GM18505 (cell line): ENCODE measurements around the gene ATP6V0E1.

ENCODE experiments used
- ATAC-seq: cut with Tn5 transposase; IDR thresholded peaks from one replicate; pipeline ENCODE4 v1.9.1; 2021; ENCODE audit not compliant: unreplicated experiment
- POLR2A ChIP-seq: IDR thresholded peaks from 4 replicates; pipeline ENCODE4 v1.6.1; 2011; ENCODE audit warnings: borderline replicate concordance; ENCODE audit not compliant: insufficient read depth, insufficient read length; ENCODE audit errors: extremely low read depth

ATP6V0E1 gene

DNA sequence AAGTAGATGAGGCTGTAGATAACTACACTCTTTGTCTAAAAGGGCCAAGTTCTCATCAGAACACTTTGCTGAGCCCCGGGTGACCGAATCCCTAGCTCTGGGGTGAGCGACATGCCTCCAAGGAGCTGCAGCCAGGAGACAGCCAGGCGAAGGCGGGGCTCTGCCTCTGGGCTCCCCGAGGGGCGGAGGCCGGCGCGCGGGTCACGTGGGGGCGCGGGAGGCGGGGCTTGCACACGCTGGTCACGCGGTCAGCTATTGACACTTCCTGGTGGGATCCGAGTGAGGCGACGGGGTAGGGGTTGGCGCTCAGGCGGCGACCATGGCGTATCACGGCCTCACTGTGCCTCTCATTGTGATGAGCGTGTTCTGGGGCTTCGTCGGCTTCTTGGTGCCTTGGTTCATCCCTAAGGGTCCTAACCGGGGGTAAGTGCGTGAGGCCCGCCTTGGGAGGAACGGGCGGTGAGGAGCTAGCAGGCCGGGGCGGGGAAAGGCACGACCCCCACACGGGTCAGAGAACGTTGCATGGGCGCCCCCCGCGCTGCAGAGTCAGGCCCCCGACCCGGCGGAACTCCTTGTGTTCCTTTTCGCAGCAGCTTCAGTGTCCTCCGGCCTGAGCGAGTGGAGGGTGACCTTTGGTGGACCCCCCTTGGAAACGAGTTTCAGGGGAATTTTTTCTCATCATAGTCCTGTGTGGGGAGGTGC, at the start of gene ATP6V0E1:
TSS of gene ATP6V0E1 (plus strand) at position 230 of the 702 bp plus-strand sequence. CDS start at position 320, 90 bp downstream.
- peak; percentile 93 for TF ChIP-seq POLR2A
- ATAC-seq: peak; percentile 84

DNA sequence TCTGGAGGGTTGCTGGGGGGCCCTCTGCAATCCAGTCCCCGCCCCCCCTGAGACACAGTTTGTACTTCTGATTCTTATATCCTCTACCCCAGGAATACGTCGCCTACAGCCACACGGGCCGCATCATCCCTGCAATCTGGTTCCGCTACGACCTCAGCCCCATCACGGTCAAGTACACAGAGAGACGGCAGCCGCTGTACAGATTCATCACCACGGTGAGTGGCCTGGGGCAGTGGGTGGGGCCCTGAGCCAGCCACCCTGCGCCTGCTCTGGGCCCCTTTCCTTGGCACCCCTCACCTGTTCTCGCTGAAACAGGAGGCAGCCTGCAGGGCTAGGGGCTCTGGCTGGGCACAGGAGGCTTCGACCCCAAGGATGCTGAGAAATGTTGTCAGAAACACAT, 48.5 kb upstream of the ATP6V0E1 start:
- ATAC-seq: no peak
- TF ChIP-seq POLR2A: no peak

DNA sequence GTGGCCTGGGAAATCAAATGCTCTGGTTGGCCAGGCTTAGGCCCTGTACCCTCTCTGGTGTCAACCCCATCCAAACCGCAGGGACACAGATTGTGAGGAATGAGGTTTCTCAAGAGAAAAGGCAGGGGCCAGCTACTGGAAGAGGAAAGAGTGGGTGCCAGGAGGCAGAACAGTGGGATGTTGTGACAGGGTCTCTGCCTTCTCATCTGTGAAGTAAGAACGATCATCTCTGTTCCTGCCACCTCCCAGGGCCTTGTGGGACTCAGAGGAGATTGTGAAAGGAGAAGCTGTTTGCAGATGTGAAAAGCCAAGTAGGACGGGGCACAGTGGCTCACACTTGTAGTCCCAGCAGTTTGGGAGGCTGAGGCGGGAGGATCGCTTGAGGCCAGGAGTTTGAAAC, 47.2 kb upstream of the ATP6V0E1 start:
- no peak for TF ChIP-seq POLR2A
- no peak for ATAC-seq

DNA sequence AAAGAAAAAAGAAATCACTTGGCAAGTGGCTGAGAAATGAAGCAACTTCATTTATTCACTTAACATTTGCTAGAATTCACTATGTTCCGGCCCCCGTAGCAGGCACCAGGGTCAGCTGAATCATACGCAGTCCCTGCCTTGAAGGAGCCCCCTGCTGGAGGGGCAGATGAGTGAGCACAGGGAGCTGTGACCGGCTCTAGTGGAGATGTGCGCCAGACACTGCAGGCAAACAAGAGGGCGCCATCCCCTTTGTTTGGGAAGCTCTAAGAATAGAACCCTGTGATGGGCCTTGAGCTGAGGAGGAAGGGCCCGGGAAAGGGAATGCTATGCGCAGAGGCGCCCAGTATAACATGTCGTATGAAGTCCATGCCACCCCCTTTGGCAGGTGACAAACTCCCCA, 44.5 kb upstream of the ATP6V0E1 start:
- ATAC-seq: no peak
- TF ChIP-seq POLR2A: no peak

DNA sequence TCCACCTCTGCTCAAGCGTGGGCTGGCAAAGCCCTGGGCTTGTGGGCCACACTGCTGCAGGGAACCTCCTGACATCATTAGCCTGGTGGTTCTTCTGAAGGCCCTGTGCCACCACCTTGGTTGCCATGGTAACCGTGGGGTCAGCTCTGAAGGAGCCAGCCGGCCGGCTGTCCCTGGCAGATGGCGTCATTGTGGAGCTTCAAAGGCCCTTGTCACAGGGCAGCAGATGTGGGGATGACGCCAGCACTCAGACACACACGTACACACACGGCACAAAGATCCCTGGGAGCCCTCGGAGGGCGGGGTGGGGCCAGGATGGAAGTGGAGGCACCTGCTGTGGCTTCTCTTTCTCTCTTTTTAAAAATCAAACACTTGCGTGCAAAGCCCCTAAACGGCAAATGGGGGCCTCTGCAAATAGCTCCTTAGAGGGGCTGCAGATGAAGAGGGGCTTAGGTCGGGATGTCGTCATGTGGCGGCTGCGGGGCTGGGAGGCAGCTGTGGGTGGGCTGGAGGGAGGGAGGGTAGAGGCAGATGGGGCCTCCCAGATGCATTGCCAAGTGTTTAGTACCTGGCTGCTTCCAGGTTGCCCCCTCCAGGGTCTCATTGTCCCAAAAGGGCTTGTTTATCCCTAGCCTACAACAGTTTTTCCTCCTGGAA, 43.8 kb upstream of the ATP6V0E1 start:
- no peak for TF ChIP-seq POLR2A
- ATAC-seq: no peak

DNA sequence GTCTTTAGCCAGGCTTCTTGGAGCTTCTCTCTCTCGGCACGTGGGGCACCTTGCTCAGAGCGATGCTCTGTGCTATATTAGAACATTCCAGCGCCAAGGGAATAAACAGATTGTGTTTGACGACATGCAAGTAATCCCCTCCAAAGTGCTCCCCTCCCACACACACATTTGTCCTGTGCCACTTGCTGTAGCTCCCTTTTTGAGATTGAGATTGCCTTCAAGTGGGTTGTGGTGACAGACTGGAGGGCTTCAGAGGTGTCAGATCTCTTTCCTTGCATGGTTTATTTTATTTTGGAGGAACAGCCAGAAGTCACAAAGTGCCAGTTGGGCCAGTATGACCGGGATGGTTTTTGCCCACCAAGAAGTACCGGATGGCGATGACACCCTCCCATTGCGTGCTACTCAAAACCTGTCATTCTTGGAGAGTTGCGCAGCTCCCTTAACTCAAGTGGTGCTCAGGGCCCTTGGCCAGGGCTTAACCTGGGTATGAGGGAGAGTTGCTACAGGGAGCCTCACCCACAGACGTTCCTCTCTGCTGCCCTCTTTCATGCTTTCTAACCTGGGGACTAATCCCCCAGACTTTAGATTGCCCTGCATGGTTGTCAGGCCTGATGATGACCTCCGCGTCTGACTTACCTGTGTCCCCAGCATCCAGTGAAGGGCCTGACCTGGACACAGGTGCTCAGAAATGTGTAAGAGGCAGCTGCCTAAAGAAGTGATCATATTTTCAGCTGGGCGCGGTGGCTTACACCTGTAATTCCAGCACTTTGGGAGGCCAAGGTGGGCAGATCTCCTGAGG, 43.1 kb upstream of the ATP6V0E1 start:
- ATAC-seq: no peak
- no peak for TF ChIP-seq POLR2A

DNA sequence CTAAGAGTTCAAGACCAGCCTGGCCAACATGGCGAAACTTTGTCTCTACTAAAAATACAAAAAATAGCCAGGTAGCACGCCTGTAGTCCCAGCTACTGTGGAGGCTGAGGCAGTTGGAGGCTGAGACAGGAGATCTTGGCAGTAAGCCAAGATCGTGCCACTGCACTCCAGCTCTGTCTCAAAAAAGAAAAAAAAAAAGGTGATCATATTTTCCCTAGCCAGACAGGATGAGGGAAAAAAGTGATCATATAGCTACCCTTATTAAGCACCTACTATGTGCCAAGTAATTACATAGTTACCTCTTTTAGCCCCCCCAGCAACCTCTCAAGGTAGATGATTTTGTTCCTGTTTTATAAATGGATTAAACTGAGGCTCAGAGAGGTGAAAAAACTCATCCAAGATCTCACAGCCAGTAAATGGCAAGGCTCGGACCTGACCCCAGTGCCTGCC, 42.5 kb upstream of the ATP6V0E1 start:
- TF ChIP-seq POLR2A: no peak
- no peak for ATAC-seq

DNA sequence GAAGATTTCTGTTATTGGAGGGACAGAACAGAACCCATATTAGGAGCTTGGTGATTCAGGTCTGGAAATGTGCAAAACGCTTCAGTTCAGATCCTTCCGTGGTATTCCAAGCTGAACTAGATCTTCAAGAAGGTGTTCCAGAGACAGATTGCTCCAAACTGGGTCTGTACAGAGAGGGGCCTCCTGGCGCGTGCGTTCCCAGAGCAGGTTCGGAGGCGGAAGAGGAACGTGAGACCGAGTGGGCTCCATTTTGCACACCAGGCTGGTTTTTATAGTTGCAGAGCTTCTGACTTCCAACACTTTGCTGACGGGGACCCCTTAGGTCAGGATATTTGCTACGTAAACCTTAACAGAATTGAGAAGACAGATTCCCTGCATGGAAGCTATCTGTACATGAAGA, 41.0 kb upstream of the ATP6V0E1 start:
- no peak for TF ChIP-seq POLR2A
- ATAC-seq: no peak

DNA sequence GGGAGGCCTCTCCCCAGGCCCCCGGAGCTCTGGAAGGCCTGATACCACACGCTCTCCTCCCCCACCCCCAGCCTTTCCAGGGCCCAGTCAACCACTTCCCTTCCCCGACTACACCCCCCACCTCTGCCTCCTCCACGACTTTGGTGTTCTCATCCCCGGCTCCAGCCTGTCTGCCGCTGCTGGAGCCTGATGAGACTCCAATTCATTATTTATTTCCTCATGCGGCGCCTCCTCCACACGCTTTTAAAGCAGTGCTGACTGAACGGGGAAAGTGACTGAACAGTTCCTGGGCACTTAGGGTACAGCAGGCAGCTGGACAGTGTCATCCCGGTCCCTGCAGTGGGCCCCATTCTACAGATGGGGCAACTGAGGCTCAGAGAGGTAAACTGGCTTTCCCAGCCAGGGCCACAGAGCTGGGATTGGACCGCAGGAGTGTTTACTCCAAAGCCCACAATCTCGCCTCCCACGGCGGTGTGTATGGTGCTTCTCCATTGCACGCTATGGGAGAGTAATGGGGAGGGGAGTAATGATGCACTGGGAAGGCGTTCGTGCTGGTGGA, 40.2 kb upstream of the ATP6V0E1 start:
- no peak for TF ChIP-seq POLR2A
- ATAC-seq: no peak

DNA sequence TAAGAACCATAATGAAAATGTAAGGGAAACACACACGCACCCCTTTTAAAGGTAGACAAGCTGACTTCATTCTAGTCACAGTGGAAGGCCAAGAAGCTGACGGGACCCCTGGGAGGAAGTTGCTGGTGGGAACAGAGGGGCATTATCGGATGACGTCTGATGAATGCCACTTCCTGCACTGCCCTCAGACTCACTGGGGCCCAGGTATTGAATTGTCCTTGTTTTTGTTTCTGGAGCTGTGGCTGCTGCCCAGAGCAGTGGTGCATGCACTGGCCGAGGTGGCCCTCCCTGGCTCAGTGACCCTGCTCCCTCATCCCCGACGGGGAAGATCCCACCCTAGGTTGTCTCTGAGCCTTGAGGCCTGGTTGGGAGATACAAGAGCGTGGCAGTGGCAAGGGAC, 39.7 kb upstream of the ATP6V0E1 start:
- TF ChIP-seq POLR2A: no peak
- no peak for ATAC-seq

DNA sequence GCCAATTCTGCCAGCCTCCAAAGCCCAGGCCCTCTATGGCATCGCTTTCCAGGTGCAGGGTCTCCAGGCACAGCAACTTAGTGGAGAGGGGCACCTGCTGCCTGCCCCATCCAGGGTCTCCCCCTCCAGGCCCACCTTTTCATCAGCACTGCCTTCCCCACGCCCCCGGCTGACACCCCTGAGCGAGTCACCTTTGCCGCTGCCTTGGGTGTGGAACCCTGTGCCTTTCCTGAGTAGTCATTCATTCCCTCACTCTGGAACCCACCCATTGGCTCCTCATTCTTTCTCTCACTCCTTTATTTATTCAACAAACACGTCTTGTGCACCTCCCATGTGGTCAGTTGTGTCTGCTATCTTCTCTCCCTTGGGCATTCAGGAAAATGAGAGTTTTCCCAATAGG, 38.8 kb upstream of the ATP6V0E1 start:
- TF ChIP-seq POLR2A: no peak
- no peak for ATAC-seq

DNA sequence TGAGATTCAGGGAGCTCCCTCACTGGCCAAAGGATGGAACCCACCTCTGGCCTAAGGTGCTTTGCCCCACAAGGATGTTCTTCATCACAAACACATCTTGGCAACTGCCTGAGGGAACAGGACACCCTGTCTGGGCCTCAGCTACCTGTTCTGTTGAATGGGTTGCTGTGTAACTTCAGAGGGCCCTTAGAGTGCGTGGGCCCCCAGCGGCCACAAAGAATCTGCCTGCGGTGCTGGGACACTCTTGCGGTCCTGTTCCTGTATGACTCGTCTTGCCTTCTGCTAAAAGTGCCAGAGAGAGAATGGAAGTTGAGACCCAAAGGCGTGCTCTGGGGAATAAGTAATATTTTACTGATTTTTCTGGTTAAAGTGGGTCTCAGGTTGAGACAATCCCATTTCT, 38.4 kb upstream of the ATP6V0E1 start:
- no peak for ATAC-seq
- TF ChIP-seq POLR2A: no peak

DNA sequence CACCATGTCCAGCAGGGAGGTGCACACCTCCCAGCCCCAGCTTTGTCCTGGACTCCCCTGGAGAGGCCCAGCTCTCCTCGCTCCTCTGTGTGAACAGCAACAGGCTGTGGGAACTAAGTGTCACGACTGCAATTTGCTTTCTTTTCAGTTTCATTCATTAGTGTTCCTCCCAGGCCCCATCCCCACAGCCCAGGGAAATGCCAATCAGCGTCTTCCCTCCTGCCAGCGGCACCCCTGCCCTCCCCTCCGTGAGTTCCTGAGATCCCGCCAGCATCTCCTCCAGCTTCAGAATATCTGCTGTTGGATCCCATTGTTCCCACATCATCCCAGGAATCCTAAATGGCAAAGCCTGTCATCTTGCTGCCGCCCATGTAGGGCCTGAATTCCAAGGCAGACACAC, 37.4 kb upstream of the ATP6V0E1 start:
- no peak for ATAC-seq
- no peak for TF ChIP-seq POLR2A
